H4 (cell line): ENCODE data around the gene CEPT1. TPM values are rescaled to one million over a fixed set of nuclear protein-coding genes. Genes with fewer than 3 reads are reported as not detected.

Experiments
- DNase-seq: peaks from one replicate; pipeline ENCODE4 v3.0.0-alpha.2; 2015; ENCODE audit warnings: low spot score
- total RNA-seq: library from RNA; depleted of rRNA; stranded (reverse); fragments of >200 nt; shearing (Covaris generic); gene quantifications from 2 replicates; pipeline ENCODE4 v1.2.3, GENCODE V29; 2014

Gene CEPT1
- total RNA-seq, 1 experiment from 2014 or later, result 43.6 TPM

GRCh38 chr1:111192658-111193519 lies 52.9 kb downstream of the CEPT1 start:
- no peak for DNase-seq

- DNase-seq, result no peak
Observed at GRCh38 chr1:111193712-111194480, 53.9 kb downstream of the CEPT1 start.

DNA sequence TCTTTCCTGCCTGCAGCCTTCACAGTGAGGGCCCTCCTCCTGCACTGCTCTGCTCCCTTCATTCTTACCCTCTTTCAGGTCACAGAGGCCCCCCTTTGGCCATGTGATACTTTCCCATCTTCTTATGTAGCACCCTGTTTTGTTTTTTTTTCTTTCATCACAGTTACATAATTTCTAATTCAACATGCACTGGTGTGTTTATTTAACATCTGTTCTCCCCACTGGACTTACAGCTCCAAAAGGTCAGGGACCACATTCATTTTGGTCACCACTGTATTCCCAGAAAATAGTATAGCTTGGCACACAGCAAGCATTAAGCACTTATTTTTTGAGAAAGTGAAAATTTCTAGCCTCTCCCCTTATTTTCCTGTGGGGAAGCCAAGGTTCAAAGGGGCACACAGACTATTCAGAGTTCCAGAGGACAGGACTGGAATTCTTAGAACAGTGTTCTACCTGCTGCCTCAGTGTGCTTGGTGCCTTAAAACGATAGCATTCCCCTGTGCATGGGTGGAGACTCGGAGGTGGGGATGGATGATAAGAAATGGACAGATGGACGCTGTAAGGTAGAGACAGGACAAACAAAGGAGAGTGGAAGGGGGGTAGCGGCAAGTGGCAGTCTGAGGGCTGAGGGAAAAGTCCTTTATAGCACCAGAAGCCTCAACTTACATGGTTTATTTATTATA lies 55.1 kb downstream of the CEPT1 start:
- no peak for DNase-seq

DNA sequence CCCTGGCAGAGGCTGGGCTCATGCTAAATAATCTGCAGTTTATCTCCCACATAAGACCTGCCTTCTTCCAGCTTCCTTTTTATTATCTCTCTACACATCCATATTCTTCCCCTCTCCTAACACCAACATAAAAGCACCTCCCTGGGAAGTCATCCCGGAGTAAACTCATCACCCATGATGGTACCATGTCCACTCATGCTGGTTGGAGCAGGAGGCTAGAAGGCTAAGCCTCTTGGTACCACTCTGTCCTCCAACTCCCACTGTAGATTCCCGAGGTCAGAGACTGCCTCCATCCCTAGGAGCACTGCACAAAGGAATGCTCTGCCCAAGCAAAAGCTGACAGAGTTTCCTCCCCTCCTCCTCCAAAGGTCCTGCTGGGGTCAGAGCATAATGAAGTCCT lies 56.2 kb downstream of the CEPT1 start:
- DNase-seq, result no peak

- DNase-seq, result no peak
Observed at GRCh38 chr1:111197598-111198284, 57.7 kb downstream of the CEPT1 start.

DNA sequence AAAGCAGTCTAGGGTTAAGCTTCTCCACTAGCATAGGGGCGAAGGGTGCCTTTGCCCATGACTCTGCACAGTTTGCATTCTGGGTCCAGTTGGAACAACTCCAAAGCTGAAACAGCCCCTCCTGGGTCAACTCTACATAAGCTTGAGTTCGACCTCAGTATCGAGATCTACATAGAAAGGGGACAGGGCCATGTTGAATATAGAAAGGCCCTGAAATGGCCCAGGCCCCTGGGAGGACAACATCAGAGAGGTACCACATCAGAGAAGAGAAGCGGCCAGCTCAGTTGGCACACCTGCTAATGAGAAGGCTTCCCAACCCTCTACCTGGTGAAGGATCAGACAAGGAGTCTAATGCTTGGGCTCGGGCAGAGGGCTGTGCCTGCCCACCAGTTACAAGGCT lies 58.8 kb downstream of the CEPT1 start:
- no peak for DNase-seq

GRCh38 chr1:111199329-111199728 lies 59.3 kb downstream of the CEPT1 start:
- no peak for DNase-seq

DNA sequence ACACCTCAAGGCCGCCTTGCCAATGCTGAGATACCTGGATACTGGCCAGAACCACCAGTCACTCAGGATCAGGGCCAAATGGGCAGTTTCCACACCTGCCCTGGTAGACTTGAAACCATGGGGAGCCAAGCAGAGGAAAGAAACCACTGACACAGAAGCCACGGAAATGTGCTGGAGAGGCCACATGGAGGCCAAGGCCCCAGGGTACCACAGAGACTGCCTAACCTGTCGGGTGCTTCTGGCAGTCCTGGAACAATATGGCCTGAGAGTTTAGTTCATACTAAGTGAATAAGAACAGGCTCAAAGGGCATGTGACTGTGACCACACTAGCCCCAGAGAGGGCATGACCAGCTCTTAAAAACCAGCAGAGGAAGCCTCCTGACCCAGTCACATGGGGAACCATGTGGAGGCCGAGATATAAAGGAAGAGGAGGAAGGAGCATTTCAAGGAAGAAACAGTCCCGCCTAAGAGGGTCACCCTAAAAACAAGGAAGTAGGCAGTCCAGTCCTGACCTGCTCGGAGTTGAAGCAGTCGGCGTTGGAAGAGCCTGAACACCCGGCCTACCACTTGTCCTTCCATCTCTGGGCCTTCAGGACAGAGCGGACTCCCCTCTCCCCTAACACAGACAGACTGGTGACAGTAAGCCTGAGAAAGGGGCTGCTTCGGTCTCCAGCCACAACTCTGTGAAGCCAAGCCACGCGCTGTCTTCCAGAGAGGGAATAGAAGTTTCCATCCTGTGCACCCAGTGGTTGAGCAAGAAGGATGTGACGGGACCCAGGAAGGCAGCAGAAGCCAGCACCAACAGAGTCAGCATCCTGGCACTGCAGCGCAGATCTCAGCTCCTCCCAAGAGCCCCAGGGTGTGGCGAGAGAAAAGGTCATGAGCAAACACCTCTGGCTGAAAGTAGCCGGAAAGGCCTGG lies 60.1 kb downstream of the CEPT1 start, which contains the start of gene DENND2D:
TSS of gene DENND2D (minus strand) at position 766 of the 921 bp plus-strand sequence. CDS start at position 579, 187 bp downstream.
- DNase-seq, result no peak

- DNase-seq, result no peak
Observed at GRCh38 chr1:111200802-111201161, 60.8 kb downstream of the CEPT1 start.

DNA sequence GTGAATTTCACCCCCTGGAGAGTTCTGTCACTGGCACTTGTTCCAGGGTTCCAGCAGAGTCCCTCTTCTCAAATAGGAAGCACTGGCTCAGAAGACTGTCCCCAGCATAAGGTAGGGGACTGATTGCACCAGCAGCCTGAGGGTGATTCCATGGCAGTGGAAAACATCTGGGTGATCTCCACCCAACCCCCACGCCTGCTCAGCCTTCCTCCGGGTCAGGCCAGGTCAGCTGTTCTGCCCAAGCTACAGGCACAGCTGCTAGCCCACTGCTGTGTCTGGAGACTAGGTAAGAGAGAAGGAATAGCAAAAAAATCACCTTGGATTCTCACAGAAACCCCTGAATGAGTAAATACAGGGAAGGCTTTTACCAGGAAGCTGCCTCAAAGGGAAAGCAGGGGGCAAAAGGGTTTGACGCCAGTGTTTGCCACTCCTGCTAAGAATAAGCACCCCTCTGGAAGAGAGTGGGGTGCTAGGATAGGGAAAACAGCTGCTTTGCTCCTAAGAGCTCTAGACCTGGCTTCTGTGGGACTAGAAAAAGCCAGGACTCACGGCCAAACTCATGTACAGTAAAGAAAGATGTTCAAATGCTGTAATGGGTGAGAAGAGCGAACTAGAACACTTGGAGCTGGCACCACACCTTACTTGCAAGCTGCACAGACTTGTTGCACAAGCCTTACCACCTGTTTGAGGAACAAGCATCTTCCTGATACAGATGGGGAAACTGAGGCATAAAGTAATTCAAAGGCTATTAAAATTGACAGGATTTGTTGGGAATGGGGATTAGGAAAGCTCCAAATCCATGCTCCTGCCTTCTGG lies 61.5 kb downstream of the CEPT1 start:
- no peak for DNase-seq

- no peak for DNase-seq
Observed at GRCh38 chr1:111202366-111202706, 62.3 kb downstream of the CEPT1 start.

DNA sequence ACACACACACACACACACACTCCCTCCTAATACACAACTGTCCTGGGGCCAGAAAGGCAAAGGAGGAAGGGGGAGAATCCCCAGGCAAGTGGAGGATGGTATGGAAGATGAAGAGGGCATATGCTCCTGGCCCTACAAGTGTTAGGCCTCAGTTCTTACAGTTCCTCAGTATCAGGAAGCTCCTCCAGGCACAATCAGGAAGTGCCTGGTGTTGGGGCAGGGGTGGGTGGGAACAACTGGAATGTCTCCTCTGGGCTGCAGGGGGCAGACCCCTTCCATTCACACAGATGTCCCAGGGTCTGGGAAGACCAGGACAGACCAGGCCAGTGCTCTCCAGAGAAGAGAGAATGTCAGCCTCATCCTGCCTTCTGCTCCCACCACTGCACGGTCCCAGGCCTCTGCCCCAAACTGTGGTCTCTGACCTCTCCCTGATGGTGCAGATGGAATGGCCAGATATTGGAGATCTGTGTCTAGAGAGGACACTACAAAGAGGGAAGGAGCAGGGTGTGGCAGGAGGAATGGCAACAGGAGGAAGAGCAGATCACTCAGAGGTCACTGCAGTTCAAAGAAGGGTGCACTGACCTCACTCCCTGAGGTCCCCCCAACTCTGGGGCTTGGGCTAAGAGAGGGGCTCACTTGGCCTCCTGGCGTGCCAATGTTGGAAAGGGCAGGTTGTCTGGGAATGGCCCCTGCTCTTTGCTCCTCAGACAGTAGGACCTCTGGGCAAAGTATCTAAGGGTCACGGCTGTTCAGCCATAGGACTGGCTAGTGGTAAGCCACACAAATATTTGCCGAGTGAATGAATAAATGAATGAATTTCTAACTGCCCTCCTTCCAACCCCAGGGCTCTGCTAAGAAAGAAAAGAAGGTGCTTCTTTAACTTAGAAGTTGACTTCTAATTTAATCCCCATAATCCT lies 62.9 kb downstream of the CEPT1 start:
- DNase-seq, result no peak

GRCh38 chr1:111203681-111204200 lies 63.7 kb downstream of the CEPT1 start:
- no peak for DNase-seq

GRCh38 chr1:111204201-111204982 lies 64.4 kb downstream of the CEPT1 start:
- no peak for DNase-seq

DNA sequence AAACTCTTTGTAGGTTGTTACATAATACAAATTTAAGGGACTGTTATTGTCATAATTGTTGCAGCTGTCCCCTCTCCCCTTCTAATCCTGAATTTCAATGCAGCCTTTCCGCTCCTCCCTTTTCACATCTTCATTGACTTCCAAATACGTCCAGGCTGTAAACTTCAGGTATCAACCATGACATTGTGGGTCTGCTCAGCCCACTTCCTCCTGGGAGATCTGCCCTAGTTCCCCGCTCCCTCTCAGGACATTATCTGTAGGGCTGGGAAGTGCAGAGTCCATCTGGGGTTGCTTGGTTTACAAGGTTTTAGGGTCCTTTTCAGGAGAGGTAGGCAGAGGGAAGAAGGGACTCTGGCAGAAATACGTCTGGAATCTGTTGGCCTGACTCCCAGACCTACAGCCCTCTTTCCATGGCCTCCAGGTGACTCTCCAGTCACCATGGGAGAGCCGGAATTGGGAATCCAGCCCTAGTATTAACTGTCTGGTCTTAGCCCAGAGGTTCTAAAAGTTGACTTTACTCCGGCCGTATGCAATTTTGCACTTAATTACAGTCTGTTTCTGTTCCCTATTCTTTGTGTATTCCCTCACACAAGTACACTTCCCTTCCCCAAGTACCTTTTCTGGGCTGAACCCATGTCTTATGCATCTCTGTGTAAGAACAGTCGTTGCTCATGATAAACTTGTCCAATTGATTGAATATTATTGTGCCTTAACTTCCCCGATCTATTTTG lies 65.1 kb downstream of the CEPT1 start:
- no peak for DNase-seq

DNA sequence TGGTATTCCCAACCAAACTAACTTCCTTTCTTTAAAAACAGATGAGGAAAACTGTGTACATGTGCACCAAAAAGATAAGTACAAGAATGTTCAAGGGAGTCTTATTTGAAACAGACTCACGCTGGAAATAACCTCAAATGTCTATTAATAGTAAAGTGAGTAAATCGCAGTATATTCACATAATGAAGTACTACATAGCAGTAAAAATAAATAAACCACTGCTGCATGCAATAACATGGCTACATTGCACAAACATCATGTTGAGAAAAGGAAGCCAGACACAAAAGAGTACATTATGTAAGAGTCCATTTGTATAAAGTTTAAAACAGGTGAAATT lies 65.7 kb downstream of the CEPT1 start:
- no peak for DNase-seq

DNA sequence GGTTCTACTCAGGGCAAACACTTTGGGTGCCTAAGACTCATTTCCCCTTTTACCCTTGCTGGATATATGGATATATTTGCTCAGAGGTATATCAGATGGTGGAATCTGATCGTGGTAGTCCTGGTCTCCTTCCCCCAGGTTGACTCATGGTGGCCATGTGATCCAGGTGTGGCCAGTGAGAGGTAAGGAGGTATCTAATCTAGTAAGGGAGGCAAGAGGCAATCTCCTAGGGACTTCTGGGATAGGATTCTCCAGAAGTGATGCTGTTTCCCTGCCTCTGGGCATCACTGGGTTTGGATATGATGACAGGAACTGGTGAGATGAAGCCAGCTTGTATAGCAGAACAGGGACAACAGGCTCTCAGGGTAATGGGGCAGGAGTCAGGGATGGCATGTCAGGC lies 68.9 kb downstream of the CEPT1 start:
- DNase-seq, result no peak
